Omental fat pad (tissue), 4 donors: Measurements from ENCODE around the gene AGO3. TPM values are rescaled to one million over a fixed set of nuclear protein-coding genes. Genes with fewer than 3 reads are reported as not detected.

Experiments
- ATAC-seq: fragments of 150-250 bp; one replicate; pipeline ENCODE4 v1.9.1; 2016; ENCODE audit warnings: mild to moderate bottlenecking, moderate library complexity; ENCODE audit not compliant: low FRiP score
- DNase-seq: peaks from one replicate; pipeline ENCODE4 v3.0.0-alpha.2; 2019; ENCODE audit warnings: low spot score
- CTCF ChIP-seq, 3 donors: fragments of 450-650 bp; IDR thresholded peaks; one replicate each; pipeline ENCODE4 v1.5.1; 2016 to 2017; ENCODE audit warnings: antibody characterized with exemption in 3 of 3, mild to moderate bottlenecking in 3 of 3, moderate library complexity in 2 of 3
- total RNA-seq, 4 donors: library from RNA; depleted of rRNA; stranded (reverse); fragments of >200 nt; gene quantifications; one replicate each; pipeline ENCODE4 v1.1.0, GENCODE V29; 2016

Gene AGO3
- total RNA-seq, 4 donors from 2014 or later, result 22.3 to 39.9 (median 30.6) TPM

- no peak for TF ChIP-seq CTCF (IDR thresholded peaks at IDR 0.05)
- DNase-seq (no peak), ATAC-seq (no peak)
Measured at GRCh38 chr1:36112823-36113222, 181.9 kb downstream of the AGO3 start.

- no peak for ATAC-seq
- TF ChIP-seq CTCF (IDR thresholded peaks at IDR 0.05), result no peak
- no peak for DNase-seq
Measured at GRCh38 chr1:36114371-36114770, 183.5 kb downstream of the AGO3 start.

GRCh38 chr1:36115200-36115669 lies 184.3 kb downstream of the AGO3 start:
- DNase-seq, result no peak
- no peak for TF ChIP-seq CTCF (IDR thresholded peaks at IDR 0.05)
- ATAC-seq, result no peak

DNA sequence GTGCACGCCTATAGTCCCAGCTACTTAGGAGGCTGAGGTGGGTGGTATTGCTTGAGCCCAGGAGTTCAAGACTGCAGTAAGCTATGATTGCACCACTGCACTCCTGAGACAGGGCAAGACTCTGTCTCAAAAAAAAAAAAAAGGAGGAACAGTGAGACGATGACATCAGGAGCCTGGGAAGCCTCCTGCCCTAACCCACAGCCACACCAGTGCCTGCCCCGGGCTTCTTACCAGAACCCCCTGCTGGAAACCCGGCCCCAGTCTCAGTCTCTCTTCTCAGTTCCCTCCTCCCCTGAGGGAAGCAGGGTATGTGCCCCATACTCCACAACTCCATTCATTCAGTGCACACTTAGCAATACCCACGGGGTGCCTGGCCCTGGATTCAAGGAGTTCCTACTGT lies 185.0 kb downstream of the AGO3 start:
- ATAC-seq, result no peak

GRCh38 chr1:36116901-36117300 lies 186.0 kb downstream of the AGO3 start:
- no peak for TF ChIP-seq CTCF (IDR thresholded peaks at IDR 0.05)
- DNase-seq (no peak), ATAC-seq (no peak)

More for the DNA sequence above, 185.0 kb downstream of the AGO3 start:
- TF ChIP-seq CTCF (IDR thresholded peaks at IDR 0.05), result no peak
- no peak for DNase-seq

DNA sequence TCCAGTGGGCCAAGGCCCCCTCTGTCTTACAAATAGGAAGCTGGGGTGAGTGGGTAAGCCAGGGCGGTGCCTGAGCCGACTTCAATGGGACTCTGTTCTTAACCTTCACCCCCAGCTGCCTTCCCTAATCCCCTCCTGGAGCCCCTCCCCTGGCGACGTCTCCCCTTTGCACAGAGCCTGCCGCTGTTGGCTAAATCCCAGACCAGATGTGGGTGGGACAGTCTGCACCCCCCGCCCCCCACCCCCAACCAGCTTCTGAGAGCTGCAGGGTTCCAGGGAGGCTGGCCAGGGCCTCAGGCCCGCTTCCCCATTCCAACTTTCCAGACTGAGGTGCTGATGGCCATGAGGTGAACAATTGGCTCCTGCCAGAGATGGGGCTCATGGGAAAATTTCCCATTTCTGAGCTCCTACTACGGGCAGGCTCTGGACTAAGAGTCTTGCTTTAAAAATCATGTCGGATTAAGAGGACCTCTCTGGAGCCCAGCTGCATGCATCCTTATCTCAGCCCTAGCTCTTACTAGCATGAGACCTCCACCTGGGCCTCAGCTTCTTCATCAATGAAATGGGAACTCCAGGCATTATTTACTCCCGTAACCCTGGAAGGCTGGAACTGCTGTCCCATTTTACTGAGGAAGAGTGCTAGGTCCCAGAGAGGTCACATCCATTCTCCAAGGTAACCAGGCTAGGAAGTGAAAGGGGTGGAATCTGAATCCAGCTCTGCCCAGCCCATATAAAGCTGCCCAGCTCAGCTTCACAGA lies 187.7 kb downstream of the AGO3 start:
- ATAC-seq (no peak), DNase-seq (no peak)
- no peak for TF ChIP-seq CTCF (IDR thresholded peaks at IDR 0.05)

GRCh38 chr1:36119456-36119855 lies 188.6 kb downstream of the AGO3 start:
- DNase-seq (no peak), ATAC-seq (no peak)
- TF ChIP-seq CTCF (IDR thresholded peaks at IDR 0.05), result no peak
